ENCODE measurements around the gene HAP1. TPM values are rescaled to one million over a fixed set of nuclear protein-coding genes. Genes with fewer than 3 reads are reported as not detected.
A peak's percentile ranks its signal among the peaks of the same experiment; 100 is the strongest.

Gene HAP1
- total and polyA plus RNA-seq, 2 of the 8 experiments (the other 6 are each of a cell fraction or from before 2014, with no cell fraction given) = 2.3 to 3.6 TPM

- TF ChIP-seq SP4 (IDR thresholded peaks at IDR 0.05; ENCODE audit: low read length) (peak; percentile 54; the same call in 1 of the 2 replicates), GTF2F1 (IDR thresholded peaks at IDR 0.05; ENCODE audit: borderline replicate concordance, low read depth, low read length) (peak; percentile 41; the same call in 1 of the 2 replicates), EP300 (IDR thresholded peaks at IDR 0.05; ENCODE audit: borderline replicate concordance in 1 of 2, low read depth in 2 of 2, low read length in 2 of 2) (0 out of 3 replicates have a peak, but pooled peaks of 1 of the 2 experiments have one; percentile 34), CHD1 (IDR thresholded peaks at IDR 0.05; ENCODE audit: low read depth, low read length) (no peak), SIN3A (conservative IDR thresholded peaks at IDR 0.05 in 1 of 2, IDR thresholded peaks at IDR 0.05 in 1 of 2; ENCODE audit: low read depth in 1 of 2, low read length in 2 of 2) (peak in 1 of 2 experiments; percentile 87; a peak in 2 of 4 replicates), SIX5 (IDR thresholded peaks at IDR 0.05; ENCODE audit: low read depth, low read length) (no peak), YY1 (IDR thresholded peaks at IDR 0.05; ENCODE audit: low read depth, low read length) (peak; percentile 94)
- TF ChIP-seq, protein P1, sequence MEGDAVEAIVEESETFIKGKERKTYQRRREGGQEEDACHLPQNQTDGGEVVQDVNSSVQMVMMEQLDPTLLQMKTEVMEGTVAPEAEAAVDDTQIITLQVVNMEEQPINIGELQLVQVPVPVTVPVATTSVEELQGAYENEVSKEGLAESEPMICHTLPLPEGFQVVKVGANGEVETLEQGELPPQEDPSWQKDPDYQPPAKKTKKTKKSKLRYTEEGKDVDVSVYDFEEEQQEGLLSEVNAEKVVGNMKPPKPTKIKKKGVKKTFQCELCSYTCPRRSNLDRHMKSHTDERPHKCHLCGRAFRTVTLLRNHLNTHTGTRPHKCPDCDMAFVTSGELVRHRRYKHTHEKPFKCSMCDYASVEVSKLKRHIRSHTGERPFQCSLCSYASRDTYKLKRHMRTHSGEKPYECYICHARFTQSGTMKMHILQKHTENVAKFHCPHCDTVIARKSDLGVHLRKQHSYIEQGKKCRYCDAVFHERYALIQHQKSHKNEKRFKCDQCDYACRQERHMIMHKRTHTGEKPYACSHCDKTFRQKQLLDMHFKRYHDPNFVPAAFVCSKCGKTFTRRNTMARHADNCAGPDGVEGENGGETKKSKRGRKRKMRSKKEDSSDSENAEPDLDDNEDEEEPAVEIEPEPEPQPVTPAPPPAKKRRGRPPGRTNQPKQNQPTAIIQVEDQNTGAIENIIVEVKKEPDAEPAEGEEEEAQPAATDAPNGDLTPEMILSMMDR (IDR thresholded peaks at IDR 0.05; ENCODE audit: control extremely low read depth in 1 of 3, insufficient read depth in 1 of 3, low read depth in 1 of 3, low read length in 3 of 3) = peak; percentile 97 to 99 (median 98)
- TF ChIP-seq, protein P2, sequence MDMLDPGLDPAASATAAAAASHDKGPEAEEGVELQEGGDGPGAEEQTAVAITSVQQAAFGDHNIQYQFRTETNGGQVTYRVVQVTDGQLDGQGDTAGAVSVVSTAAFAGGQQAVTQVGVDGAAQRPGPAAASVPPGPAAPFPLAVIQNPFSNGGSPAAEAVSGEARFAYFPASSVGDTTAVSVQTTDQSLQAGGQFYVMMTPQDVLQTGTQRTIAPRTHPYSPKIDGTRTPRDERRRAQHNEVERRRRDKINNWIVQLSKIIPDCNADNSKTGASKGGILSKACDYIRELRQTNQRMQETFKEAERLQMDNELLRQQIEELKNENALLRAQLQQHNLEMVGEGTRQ (IDR thresholded peaks at IDR 0.05; ENCODE audit: low read length) = peak; percentile 50
Measured at GRCh38 chr17:41738077-41738800, 3.8 kb upstream of the HAP1 start (continued).

Measured in H1 (cell line).